Measurements from ENCODE around the gene NPAS3. TPM values are rescaled to one million over a fixed set of nuclear protein-coding genes. Genes with fewer than 3 reads are reported as not detected.

NPAS3 gene
- total RNA-seq, 1 donor from 2014 or later, result not detected

DNA sequence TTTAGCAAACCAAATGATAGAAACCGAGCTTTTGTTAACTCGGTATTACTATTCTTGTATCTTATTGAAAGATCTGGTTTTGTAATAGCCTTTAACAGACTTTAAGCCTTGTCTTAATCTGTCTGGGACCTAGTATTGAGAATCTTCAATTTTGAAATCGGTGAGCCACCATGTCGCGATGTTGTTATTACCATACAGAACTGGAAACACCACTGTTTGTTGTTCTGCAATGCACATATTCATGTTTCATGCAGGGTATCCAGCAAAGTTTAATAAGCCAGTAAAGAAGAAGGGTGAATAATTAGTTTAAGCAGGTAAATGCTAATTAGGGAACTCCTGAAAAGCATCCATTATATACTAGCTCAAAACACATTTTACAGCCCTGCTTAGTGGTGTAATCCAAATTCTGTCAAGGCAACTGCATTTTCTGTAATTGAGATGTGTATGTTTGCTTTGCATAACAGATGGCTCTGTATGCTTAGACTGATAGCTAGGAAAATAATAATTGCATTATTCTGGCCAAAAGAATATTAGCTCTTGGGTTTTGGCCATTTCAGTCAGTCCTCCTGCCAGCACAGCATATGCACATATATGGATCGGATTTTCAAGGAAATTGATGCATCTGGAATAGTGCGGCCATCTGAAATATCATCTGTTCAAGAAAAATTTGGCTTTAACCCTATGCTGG, 623.0 kb downstream of the NPAS3 start:
- Mint-ChIP-seq H3K4me1 (peaks cover 29% of the 10 kb centered on the region), H3K27me3 (ENCODE audit: insufficient read depth, low read depth) (peaks cover 2% of the 10 kb centered on the region), H3K36me3 (peaks cover 3% of the 10 kb centered on the region), H3K27ac (no peak overlapping the region), H3K4me3 (no peak overlapping the region), H3K9me3 (no peaks in the 10 kb centered on the region)
- H3K79me2 ChIP-seq (ENCODE audit: low read depth), result no peaks in the 10 kb centered on the region
- no peak overlapping the region for H3K27ac ChIP-seq
- H3K4me1 ChIP-seq, result no peaks in the 10 kb centered on the region
- H3K4me2 ChIP-seq, result no peak overlapping the region
- no peak overlapping the region for H3K4me3 ChIP-seq
- H3K9ac ChIP-seq, result no peak overlapping the region
- no peak for DNase-seq (ENCODE audit: low spot score)
- no peaks in the 10 kb centered on the region for H4K20me1 ChIP-seq (ENCODE audit: low read depth)
- TF ChIP-seq EZH2phosphoT487 (IDR thresholded peaks at IDR 0.05), result no peak
- TF ChIP-seq, protein P1, sequence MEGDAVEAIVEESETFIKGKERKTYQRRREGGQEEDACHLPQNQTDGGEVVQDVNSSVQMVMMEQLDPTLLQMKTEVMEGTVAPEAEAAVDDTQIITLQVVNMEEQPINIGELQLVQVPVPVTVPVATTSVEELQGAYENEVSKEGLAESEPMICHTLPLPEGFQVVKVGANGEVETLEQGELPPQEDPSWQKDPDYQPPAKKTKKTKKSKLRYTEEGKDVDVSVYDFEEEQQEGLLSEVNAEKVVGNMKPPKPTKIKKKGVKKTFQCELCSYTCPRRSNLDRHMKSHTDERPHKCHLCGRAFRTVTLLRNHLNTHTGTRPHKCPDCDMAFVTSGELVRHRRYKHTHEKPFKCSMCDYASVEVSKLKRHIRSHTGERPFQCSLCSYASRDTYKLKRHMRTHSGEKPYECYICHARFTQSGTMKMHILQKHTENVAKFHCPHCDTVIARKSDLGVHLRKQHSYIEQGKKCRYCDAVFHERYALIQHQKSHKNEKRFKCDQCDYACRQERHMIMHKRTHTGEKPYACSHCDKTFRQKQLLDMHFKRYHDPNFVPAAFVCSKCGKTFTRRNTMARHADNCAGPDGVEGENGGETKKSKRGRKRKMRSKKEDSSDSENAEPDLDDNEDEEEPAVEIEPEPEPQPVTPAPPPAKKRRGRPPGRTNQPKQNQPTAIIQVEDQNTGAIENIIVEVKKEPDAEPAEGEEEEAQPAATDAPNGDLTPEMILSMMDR (IDR thresholded peaks at IDR 0.05), result no peak
- no peak for TF ChIP-seq EZH2 (IDR thresholded peaks at IDR 0.05)
- H2AFZ ChIP-seq (replicated peaks), result no peak overlapping the region
- H3K9me3 ChIP-seq (ENCODE audit: low read depth), result no peaks in the 10 kb centered on the region
- no peaks in the 10 kb centered on the region for H3F3A ChIP-seq (ENCODE audit: low read depth)
- no peaks in the 10 kb centered on the region for H3K27me3 ChIP-seq
- no peaks in the 10 kb centered on the region for H3K36me3 ChIP-seq

DNA sequence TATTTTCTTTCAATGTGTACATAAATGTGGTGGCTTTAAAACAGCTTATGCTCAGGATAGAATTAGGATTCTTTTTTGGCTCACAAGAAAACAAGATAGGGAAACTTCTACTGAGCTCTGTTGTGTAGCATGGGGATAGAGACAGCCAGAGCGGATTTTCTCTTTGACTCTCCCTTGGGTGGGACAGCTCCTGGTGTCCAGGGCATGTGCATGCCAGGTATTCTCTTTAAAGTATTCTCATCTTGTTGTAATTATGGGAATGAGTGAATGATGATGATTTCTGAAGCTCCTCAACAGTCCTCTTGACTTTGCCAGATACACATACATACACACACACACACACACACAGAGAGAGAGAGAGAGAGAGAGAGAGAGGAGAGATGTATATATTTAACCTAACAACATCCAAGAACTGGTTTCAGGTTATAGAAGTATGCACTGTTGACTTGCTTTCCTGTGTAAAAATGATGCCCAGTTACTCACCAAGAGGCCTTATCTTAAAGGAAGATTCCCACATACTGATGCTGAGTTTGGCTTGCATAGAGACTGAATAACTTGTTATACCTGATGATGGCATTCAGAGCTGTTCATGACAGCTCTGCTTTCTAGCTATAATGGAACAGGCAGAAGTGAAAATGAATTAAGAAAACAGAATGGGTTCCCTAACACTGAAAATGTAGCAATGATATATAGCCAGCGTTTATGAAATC, 624.7 kb downstream of the NPAS3 start:
- peaks cover 3% of the 10 kb centered on the region for H3K36me3 Mint-ChIP-seq
- H3K4me1 ChIP-seq, result peaks cover 2% of the 10 kb centered on the region
- no peak overlapping the region for H2AFZ ChIP-seq (replicated peaks)
- no peaks in the 10 kb centered on the region for H3F3A ChIP-seq (ENCODE audit: low read depth)
- TF ChIP-seq EZH2phosphoT487 (IDR thresholded peaks at IDR 0.05), result no peak
- no peaks in the 10 kb centered on the region for H3K79me2 ChIP-seq (ENCODE audit: low read depth)
- H3K9ac ChIP-seq, result no peak overlapping the region
- H3K9me3 ChIP-seq (ENCODE audit: low read depth), result no peaks in the 10 kb centered on the region
- no peak overlapping the region for H3K4me3 ChIP-seq
- H3K4me1 Mint-ChIP-seq, result peaks cover 45% of the 10 kb centered on the region
- no peak for DNase-seq (ENCODE audit: low spot score)
- H3K9me3 Mint-ChIP-seq, result no peaks in the 10 kb centered on the region
- H4K20me1 ChIP-seq (ENCODE audit: low read depth), result no peaks in the 10 kb centered on the region
- H3K4me3 Mint-ChIP-seq, result no peak overlapping the region
- H3K36me3 ChIP-seq, result no peaks in the 10 kb centered on the region
- no peak overlapping the region for H3K27ac ChIP-seq
- peaks cover 2% of the 10 kb centered on the region for H3K27me3 Mint-ChIP-seq (ENCODE audit: insufficient read depth, low read depth)
- no peak overlapping the region for H3K4me2 ChIP-seq
- no peaks in the 10 kb centered on the region for H3K27me3 ChIP-seq
- H3K27ac Mint-ChIP-seq, result peak overlapping the region; percentile 32

DNA sequence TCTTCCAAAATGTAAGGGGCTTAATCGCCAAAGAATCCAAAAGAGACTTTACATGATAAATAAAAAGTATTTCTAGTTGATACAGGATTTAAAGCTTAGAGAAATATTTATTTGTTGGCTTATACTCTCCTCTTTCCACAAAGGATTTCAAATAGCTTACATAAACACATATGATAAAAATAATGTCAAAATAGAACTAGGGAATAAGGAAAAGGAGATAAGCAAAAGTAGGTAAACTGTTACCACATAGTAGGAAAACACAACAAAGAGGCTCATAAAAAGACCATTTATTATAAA, 625.2 kb downstream of the NPAS3 start:
- H3K36me3 Mint-ChIP-seq, result peaks cover 3% of the 10 kb centered on the region
- no peak overlapping the region for H3K27ac Mint-ChIP-seq
- H3F3A ChIP-seq (ENCODE audit: low read depth), result no peaks in the 10 kb centered on the region
- H3K4me3 ChIP-seq, result no peak overlapping the region
- no peak overlapping the region for H3K4me2 ChIP-seq
- no peak overlapping the region for H2AFZ ChIP-seq (replicated peaks)
- no peaks in the 10 kb centered on the region for H3K36me3 ChIP-seq
- peaks cover 2% of the 10 kb centered on the region for H3K4me1 ChIP-seq
- no peaks in the 10 kb centered on the region for H3K79me2 ChIP-seq (ENCODE audit: low read depth)
- no peaks in the 10 kb centered on the region for H3K27me3 ChIP-seq
- no peak for DNase-seq (ENCODE audit: low spot score)
- H4K20me1 ChIP-seq (ENCODE audit: low read depth), result no peaks in the 10 kb centered on the region
- H3K27ac ChIP-seq, result no peak overlapping the region
- TF ChIP-seq EZH2phosphoT487 (IDR thresholded peaks at IDR 0.05) (no peak), EZH2 (IDR thresholded peaks at IDR 0.05) (no peak)
- TF ChIP-seq, protein P1 (IDR thresholded peaks at IDR 0.05), result no peak
- H3K4me3 Mint-ChIP-seq, result no peak overlapping the region
- no peaks in the 10 kb centered on the region for H3K9me3 Mint-ChIP-seq
- no peak overlapping the region for H3K9ac ChIP-seq
- peaks cover 2% of the 10 kb centered on the region for H3K27me3 Mint-ChIP-seq (ENCODE audit: insufficient read depth, low read depth)
- no peaks in the 10 kb centered on the region for H3K9me3 ChIP-seq (ENCODE audit: low read depth)
- H3K4me1 Mint-ChIP-seq, result peaks cover 50% of the 10 kb centered on the region
